Islet precursor cell (in vitro differentiated cells): ENCODE data around the gene GALNT18.
A peak's percentile ranks its signal among the peaks of the same experiment; 100 is the strongest.
"Not testable (repeated sequence)": the region's sequence is repeated elsewhere in the genome, so short reads cannot be mapped to it uniquely, and the experiment has no call there.

Experiments
- DNase-seq: peaks from one replicate; pipeline ENCODE4 v3.0.0-alpha.2; 2018

GALNT18 gene

GRCh38 chr11:11454671-11455223, 167.1 kb downstream of the GALNT18 start:
- peak; percentile 93 for DNase-seq

GRCh38 chr11:11451501-11452005, 170.3 kb downstream of the GALNT18 start:
- DNase-seq = no peak

- no peak for DNase-seq
Observed at GRCh38 chr11:11450744-11451362, 171.0 kb downstream of the GALNT18 start.

- no peak for DNase-seq
Observed at GRCh38 chr11:11449327-11449726, 172.5 kb downstream of the GALNT18 start.

DNA sequence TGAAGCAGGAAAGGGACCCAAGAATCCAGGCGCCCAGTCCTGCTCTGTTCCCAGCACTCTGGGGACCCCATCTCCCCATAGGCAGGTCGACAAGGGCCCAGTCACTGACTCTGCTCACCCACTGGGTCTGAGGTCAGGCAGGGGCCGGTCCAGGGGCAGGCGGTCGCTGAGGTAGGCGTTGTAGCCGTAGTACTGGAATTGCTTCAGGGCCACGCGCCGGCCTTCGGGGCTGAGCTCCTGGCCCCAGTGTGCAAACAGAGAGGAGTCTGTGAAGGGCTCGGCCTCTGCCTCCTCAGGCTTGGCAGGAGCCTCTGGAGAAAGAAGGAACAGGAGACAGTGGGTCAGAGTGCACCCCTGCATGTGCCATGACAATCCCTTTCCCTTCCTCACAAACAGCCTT, 173.2 kb downstream of the GALNT18 start:
- no peak for DNase-seq

DNA sequence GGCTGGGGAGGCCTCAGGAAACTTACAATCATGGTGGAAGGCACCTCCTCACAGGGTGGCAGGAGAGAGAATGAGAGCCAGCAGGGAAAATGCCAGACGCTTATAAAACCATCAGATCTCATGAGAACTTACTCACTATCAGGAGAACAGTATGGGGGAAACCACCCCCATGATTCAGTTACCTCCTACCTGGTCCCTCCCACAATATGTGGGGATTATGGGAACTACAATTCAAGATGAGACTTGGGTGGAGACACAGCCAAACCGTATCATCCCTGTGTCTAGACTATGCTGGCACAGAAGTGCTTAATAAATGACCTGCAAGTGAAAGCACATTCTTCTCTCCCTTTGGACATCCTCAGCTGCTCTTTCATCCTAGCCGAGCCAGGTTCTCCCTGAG, 174.2 kb downstream of the GALNT18 start:
- not testable (repeated sequence) for DNase-seq

DNA sequence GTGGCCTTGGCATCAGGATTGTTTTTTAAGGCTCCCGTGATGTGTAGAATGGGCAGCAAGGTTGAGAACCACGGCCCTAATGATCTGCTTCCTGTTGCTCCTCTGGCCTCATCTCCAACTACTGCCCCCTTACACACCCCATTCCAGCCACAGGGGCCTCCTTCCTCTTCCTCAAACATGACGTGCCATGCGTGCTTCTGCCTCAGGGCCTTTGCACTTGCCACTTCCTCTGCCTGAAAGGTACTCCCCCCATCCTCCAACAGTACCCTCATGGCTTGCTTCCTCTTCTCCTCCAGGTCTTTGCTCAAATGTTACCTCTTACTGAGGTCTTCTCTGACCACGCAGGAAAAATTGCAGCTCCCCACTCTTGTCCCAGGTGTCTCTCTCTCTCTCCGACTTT, 174.8 kb downstream of the GALNT18 start:
- DNase-seq = no peak

DNA sequence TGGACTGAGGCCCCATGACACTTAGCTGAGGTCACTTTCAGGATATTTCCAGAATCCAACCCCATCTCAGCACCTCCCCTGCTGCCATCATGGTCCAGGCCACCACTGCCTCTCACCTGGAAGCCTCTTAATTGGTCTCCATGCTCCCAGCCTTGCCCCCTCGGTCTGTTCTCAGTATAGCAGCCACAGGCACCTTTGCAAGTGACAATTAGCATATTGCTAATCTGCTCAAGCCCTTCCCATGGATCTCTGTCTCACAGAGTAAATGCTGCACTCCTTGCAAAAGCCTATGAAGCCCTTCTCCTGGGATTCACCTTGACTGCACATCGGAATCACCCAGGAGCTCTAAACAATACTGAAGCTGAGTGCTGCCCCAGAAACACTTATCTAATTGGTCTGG, 175.2 kb downstream of the GALNT18 start:
- DNase-seq = no peak

DNA sequence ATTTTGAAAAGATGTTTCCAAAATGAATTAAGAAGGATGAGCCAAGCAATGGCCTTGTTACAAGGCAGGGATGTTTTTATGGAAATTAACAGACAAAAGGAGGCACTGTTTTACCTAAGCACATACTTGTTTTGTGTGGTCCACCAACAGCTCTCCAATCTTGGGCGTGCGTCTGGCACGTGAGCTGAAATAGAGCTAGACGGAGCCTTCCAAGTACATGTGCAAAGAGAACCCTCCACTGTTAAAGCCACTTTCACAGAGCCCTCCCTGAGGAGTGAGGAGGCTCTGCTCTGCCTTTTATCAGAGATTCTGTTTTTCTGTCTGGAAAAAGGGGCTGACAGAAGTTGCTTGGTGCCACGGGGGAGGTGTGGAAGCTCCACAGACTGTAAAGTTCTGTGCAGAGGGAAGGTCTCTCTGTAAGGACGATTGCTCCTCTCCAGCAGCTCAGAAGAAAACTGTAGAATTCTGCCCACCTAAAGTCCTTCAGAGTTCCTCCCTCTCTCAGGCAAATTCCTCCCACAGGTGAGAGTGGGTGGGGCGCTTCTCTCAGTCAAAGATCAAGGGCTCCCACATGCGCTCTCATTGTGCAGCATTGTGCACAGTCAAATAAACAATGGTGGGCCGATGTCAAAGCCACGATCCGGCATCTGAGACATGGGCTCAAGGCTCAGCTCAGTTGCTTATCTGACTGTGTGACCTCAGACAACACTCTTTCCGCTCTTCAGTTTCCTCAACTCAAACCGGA, 176.2 kb downstream of the GALNT18 start:
- DNase-seq = no peak

DNA sequence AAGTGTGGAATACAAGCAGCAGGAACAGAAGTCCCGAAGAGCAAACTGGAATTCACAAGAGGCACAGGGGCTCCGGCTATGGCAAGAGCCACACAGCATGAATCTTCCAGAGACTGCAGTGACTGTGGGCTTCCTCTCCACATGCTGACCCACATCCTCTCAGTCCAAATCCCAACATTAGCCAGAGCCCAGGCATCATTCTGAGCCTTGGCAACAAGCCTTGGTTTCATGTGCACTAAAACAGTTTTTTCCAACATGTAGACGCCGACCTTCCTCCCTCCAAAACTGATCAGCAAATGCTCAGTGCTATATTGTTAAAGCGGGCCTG, 177.0 kb downstream of the GALNT18 start:
- DNase-seq = no peak

- DNase-seq = no peak
Observed at GRCh38 chr11:11444027-11444803, 177.6 kb downstream of the GALNT18 start.

DNA sequence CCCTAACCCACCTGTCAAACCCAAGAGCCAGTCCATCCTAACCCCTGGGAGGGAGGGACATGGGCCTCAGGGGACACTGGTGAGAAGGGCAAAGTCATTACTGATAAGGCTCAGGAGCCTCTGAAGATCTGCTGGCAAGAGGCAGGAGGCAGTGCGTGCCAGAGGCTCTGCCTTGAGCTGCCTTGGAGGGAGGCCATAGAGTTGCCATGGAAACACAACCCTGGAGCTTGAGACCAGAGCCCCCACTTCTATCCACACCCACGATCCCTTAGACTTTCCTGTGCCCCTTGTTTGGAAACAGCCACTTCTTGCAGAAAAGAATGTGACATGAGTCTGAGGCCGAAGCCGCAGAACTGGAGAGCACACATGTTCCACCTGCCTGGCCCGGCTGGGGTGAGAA, 179.0 kb downstream of the GALNT18 start:
- no peak for DNase-seq

DNA sequence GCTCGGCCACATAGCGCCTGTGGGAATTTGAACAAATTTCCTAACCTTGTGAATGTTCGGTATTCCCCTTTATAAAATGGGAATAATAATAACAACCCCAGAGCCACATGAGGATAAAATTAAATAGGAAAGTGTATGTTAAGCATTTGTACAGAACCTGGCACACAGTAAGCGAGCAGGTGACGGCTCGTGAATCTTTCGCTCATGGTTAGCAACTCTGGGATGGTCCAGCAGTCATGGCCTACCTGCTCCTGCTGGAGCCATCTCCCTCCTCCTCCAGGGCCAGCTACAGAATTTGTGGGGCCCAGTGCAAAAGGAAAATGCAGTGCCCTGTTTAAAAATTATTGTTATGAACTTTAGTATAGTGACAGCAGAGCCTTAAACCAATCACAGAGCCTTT, 180.3 kb downstream of the GALNT18 start:
- no peak for DNase-seq

GRCh38 chr11:11441091-11441490, 180.7 kb downstream of the GALNT18 start:
- DNase-seq = no peak

GRCh38 chr11:11440144-11440543, 181.7 kb downstream of the GALNT18 start:
- DNase-seq = no peak

- no peak for DNase-seq
Observed at GRCh38 chr11:11439591-11439990, 182.2 kb downstream of the GALNT18 start.

- no peak for DNase-seq
Observed at GRCh38 chr11:11436715-11437313, 185.0 kb downstream of the GALNT18 start.

DNA sequence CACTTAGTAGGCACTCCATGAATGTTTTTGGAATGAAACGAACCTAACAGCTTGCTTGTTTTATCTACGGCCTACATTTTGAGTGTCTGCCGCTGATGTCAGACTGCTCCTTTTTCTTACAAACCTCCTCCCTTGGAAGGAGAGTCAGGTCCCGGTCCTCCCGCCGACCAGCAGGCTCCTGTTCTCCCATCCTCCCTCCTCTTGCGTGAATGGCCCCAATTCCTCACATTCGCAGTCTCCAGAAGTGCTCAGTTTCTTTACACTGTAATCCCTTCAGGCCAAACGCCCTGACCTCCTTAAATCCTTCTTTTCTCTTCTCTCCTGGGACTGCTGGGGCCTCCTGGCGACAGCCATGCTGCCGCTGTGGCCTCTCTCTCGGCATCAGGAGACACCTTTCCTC, 186.2 kb downstream of the GALNT18 start:
- DNase-seq = no peak

- no peak for DNase-seq
Observed at GRCh38 chr11:11433960-11434359, 187.8 kb downstream of the GALNT18 start.

DNA sequence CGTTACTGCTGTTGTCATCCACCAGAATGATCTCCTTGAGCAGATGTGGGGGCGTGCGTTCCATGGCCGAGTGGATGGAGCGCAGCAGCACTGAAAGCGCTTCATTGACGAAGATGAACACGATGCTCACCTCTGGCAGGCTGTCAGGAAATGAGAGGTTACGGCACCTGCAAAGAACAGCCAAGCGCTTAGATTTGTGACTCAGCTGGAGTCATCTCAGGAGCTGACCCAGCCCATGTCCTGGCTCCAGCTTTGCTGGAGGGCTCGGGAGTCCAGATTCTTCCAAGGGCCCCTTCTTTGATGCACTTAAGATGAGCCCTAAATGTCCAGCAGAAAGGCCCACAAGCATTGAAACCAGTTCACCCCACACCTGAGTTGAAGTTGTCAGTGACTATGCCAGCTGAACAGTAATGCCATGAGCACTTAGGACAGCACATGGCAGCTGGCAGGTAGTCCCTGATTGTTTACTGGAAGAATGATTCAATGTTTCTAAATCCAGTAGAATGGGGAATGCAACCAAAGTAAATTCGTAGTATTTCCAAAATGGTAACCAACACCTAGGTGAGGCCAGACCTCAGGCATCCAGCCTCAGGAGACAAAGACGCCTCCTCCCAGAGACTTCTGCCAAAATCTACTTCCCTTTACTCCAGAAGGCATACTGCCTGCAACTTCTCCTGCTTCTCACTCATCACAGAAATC, 189.0 kb downstream of the GALNT18 start:
- no peak for DNase-seq

- no peak for DNase-seq
Observed at GRCh38 chr11:11430431-11430830, 191.4 kb downstream of the GALNT18 start.

GRCh38 chr11:11428714-11429113, 193.1 kb downstream of the GALNT18 start:
- no peak for DNase-seq

- DNase-seq = no peak
Observed at GRCh38 chr11:11427542-11427941, 194.3 kb downstream of the GALNT18 start.
